Stomach smooth muscle (tissue), 2 donors: Measurements from ENCODE around the gene LAMP1.
"Not testable (repeated sequence)": the region's sequence is repeated elsewhere in the genome, so short reads cannot be mapped to it uniquely, and the experiment has no call there.

Source experiments
- H3K27ac ChIP-seq: one replicate; pipeline ENCODE4 v1.7.0; 2013; ENCODE audit warnings: mild to moderate bottlenecking, low read length, inconsistent platforms
- H3K27me3 ChIP-seq, 2 donors: one replicate each; pipeline ENCODE4 v1.7.0; 2013; ENCODE audit warnings: low read length in 2 of 2; ENCODE audit not compliant: insufficient read depth in 2 of 2, control insufficient read depth in 1 of 2
- H3K36me3 ChIP-seq, 2 donors: one replicate each; pipeline ENCODE4 v1.7.0; 2013; ENCODE audit warnings: low read length in 2 of 2; ENCODE audit not compliant: control insufficient read depth in 2 of 2, insufficient read depth in 2 of 2
- H3K4me1 ChIP-seq: one replicate; pipeline ENCODE4 v1.7.0; 2013; ENCODE audit warnings: low read length; ENCODE audit not compliant: control insufficient read depth, insufficient read depth
- H3K4me3 ChIP-seq, 2 donors: one replicate each; pipeline ENCODE4 v1.7.0; 2013; ENCODE audit warnings: low read length in 2 of 2
- H3K9ac ChIP-seq, 2 donors: one replicate each; pipeline ENCODE4 v1.7.0; 2013; ENCODE audit warnings: low read length in 2 of 2, mild to moderate bottlenecking in 1 of 2
- H3K9me3 ChIP-seq, 2 donors: one replicate each; pipeline ENCODE4 v1.7.0; 2013; ENCODE audit warnings: low read length in 2 of 2; ENCODE audit not compliant: control insufficient read depth in 2 of 2
- donor health status: healthy.
- donor health status: Pancreatic carcinoma.

LAMP1 gene

DNA sequence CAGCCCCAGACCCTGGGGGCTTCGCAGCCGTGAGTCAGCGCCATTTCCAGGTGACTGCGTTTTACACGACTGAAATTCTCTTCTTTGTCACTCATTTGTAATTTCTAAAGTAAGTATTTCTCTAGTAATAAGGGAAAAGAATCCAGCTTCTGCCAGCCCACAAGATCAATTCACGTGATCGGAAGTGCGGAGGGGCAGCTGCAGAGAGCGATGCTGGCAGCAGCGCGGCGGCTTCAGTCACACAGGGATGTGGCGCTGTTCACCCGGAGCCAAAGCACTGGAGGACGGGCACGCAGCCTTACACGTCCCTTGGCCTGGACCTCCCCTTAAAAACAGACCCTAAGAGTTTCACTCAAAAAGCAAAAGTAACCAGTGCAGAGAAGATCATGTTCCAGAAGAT is 48.4 kb downstream of the LAMP1 start:
- H3K27me3 ChIP-seq, result no peaks in the 10 kb centered on the region
- H3K27ac ChIP-seq, result no peak overlapping the region
- peaks cover 11 to 22% of the 10 kb centered on the region in 2 donors for H3K36me3 ChIP-seq
- no peak overlapping the region for H3K9ac ChIP-seq
- no peak overlapping the region for H3K4me3 ChIP-seq
- no peaks in the 10 kb centered on the region for H3K4me1 ChIP-seq
- H3K9me3 ChIP-seq, result no peaks in the 10 kb centered on the region

DNA sequence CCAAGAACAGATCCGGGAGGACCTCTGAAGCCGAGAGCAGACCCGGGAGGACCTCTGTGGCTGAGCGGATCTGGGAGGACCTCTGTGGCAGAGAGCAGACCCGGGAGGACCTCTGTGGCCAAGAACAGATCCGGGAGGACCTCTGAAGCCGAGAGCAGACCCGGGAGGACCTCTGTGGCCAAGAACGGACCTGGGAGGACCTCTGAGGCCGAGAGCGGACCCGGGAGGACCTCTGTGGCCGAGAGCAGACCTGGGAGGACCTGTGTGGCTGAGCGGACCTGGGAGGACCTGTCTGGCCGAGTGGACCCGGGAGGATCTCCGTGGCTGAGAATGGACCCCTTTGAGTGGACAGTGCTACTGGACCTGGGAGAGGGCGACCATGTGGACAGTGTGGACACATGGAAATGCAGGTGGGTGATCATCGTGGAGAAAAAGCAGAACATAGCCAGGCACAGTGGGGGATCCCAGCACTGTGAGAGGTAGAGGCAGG is 50.7 kb downstream of the LAMP1 start:
- H3K9me3 ChIP-seq, H3K27ac ChIP-seq, H3K4me3 ChIP-seq, H3K9ac ChIP-seq, H3K4me1 ChIP-seq, H3K27me3 ChIP-seq: not testable (repeated sequence)
- H3K36me3 ChIP-seq, result peaks cover 11 to 23% of the 10 kb centered on the region in 2 donors

DNA sequence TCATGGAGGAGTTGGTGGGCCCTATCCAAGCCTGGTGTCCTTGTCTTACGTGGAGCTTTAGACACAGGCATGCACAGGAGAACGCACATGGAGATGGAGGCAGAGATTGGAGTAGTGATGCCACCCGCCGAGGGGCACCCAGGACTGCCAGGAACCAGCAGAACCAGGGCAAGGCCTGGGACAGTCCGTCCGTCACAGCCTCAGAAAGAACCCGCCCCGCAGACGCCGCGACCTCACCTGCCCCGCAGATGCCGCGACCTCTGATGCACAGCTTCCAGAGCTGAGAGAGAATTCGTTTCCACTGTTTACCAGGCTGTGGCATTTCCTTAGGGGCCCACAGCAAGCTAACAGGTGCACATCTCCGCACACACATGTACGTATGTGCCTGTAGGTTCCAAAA is 51.6 kb downstream of the LAMP1 start:
- Histone ChIP-seq H3K9me3 (no peaks in the 10 kb centered on the region), H3K27ac (no peak overlapping the region), H3K4me3 (no peak overlapping the region), H3K27me3 (no peaks in the 10 kb centered on the region), H3K36me3 (peaks cover 4 to 19% of the 10 kb centered on the region in 2 donors), H3K4me1 (no peaks in the 10 kb centered on the region), H3K9ac (no peak overlapping the region)

DNA sequence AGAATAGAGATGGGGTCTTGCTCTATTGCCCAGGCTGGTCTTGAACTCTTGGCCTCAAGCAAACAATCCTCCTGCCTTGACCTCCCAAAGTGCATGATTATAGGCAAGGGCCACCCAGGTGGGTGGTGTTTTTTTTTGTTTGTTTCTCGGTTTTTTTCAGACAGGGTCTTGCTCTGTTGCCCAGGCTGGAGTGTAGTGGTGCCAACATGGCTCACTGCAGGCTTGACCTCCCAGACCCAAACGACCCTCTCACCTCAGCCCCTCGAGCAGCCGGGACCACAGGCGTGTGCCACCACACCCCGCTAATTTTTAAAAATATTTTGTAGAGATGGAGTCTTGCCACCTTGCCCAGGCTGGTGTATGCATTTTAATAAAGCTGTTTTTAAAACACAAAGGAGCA is 52.0 kb downstream of the LAMP1 start:
- Histone ChIP-seq H3K9me3 (no peaks in the 10 kb centered on the region), H3K27me3 (no peaks in the 10 kb centered on the region), H3K36me3 (peaks cover 3 to 18% of the 10 kb centered on the region in 2 donors), H3K4me1 (no peaks in the 10 kb centered on the region), H3K9ac (no peak overlapping the region), H3K27ac (no peak overlapping the region), H3K4me3 (no peak overlapping the region)

DNA sequence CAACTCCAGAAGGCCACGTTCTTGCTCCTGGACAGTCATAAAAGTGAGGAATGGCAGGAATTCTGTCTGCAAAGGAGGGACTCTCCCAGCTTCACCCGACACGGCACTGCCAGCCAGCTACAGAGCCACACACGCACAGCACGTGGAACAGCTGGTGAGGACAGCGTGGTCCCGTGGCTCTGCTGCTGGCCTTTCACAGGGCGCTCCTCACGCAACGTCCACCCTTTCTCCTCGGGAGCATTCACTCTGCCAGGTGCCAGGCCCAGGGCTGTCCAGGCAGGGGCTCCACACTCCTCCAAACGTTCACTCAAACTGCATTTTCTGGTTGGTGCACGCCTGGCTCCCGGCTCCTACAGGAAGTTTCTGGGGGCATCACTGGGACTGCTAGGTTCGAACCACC is 52.5 kb downstream of the LAMP1 start:
- Histone ChIP-seq H3K36me3 (peaks cover 3 to 18% of the 10 kb centered on the region in 2 donors), H3K4me3 (no peak overlapping the region), H3K4me1 (no peaks in the 10 kb centered on the region), H3K27me3 (no peaks in the 10 kb centered on the region), H3K27ac (no peak overlapping the region), H3K9me3 (no peaks in the 10 kb centered on the region), H3K9ac (no peak overlapping the region)

DNA sequence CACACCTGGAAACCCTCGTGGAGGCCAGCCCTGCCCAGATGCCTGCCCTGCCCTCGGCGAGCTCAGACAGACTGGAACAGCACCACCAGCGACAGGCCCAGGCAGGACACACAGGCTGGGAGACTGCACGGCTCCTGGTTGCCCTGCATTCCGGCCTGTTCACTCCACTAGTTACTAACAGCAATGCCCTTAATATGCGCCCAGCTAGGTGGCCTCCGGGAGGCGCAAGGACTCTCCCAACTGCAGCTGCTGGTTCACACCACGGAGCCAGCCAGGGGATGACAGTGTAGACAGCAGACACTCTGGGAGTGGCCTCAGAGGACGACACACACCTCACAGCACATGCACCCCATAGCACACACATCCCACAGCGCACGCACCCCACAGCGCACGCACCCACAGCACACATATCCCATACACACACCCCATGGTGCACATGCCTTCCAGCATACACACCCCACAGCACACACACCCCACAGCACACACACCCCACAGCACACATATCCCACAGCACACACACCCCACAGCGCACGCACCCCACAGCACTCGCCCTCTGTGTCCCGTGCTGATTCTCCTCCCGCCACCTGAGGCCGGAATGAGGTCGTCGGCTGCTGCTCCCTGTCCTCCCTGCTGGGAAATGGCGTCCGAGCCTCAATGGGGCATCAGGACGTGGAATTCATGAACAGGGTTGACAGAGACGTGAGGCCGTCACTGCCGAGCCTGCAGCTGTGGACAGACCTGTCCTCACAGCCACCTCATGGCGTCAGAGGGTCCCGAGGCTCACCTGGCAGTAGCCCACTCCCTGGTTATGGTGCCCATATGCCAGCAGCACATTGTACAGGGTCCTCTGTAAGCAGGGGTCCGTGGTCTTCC is 53.3 kb downstream of the LAMP1 start:
- Histone ChIP-seq H3K4me3 (no peak overlapping the region), H3K27me3 (no peaks in the 10 kb centered on the region), H3K36me3 (peaks cover 3 to 20% of the 10 kb centered on the region in 2 donors), H3K9me3 (no peaks in the 10 kb centered on the region), H3K4me1 (no peaks in the 10 kb centered on the region), H3K9ac (no peak overlapping the region), H3K27ac (no peak overlapping the region)

DNA sequence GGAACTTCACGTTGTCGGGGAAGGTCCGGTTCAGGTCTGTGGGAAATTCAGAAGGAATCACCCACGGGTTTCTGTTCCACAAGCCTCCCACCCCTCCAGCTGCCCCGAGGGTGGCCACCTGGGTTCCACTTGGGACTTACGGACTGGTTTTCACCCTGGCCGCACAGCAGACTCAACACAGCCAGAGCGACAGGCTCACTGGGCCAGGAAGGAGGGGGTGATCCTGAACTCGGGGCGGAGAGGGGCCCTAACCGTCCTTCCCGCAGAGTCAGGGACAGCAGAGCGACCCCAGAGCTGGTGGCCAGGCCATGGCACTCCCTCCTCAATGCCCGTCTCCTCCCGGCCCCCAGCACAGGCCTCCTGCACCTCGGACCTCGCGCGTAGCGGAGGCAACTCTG is 53.9 kb downstream of the LAMP1 start:
- H3K4me1 ChIP-seq, result no peaks in the 10 kb centered on the region
- H3K9me3 ChIP-seq, result no peaks in the 10 kb centered on the region
- H3K27ac ChIP-seq, result no peak overlapping the region
- peaks cover 3 to 17% of the 10 kb centered on the region in 2 donors for H3K36me3 ChIP-seq
- no peak overlapping the region for H3K9ac ChIP-seq
- no peaks in the 10 kb centered on the region for H3K27me3 ChIP-seq
- H3K4me3 ChIP-seq, result no peak overlapping the region

DNA sequence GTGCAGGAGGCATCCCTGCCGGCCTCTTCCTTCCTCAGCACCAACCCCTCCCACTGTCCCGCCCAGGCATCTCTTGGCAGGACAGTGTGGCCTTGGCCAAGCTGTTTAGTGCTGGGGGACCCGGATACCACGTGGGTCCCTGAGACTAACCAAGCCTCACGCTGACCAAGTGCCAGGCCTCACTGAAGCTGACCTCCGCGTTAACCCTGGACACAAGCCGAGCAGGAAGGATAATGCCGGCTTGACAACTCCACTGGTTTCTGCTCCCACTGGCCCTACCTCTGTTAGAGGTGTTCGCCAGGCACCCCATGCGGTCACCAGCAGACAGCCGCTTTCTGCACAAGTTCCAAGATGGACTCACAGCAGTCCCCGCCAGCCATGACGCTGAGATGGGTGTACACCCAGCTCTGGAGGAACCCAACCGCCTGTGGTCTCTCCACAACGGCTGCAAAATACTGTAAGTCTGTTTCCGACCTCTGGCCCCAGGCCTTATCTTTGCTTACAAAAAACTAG is 54.5 kb downstream of the LAMP1 start:
- peaks cover 3 to 17% of the 10 kb centered on the region in 2 donors for H3K36me3 ChIP-seq
- H3K4me3 ChIP-seq, result no peak overlapping the region
- H3K27ac ChIP-seq, result no peak overlapping the region
- no peaks in the 10 kb centered on the region for H3K27me3 ChIP-seq
- H3K9ac ChIP-seq, result no peak overlapping the region
- H3K4me1 ChIP-seq, result no peaks in the 10 kb centered on the region
- H3K9me3 ChIP-seq, result no peaks in the 10 kb centered on the region

DNA sequence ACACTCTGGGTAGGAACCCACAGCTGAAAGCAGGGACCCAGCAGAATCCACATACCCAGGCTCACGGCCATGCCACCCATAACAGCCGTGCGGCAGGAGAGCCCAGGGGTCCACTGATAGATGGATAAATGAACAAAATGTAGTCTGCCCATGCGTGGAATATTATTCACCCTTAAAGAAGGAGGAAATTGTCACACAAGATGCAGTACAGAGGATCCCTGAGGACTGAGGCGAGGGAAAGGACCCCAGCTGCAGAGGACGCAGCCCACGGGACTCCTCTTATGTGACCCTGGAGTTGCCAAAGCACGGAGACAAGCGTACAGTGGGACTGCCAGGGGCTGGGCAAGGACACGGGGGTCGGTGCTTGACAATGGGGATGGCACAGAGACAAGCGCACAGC is 56.2 kb downstream of the LAMP1 start:
- Histone ChIP-seq H3K27ac (no peak overlapping the region), H3K36me3 (peaks cover 3 to 17% of the 10 kb centered on the region in 2 donors), H3K27me3 (no peaks in the 10 kb centered on the region), H3K9ac (no peak overlapping the region), H3K4me1 (no peaks in the 10 kb centered on the region), H3K9me3 (no peaks in the 10 kb centered on the region), H3K4me3 (no peak overlapping the region)

DNA sequence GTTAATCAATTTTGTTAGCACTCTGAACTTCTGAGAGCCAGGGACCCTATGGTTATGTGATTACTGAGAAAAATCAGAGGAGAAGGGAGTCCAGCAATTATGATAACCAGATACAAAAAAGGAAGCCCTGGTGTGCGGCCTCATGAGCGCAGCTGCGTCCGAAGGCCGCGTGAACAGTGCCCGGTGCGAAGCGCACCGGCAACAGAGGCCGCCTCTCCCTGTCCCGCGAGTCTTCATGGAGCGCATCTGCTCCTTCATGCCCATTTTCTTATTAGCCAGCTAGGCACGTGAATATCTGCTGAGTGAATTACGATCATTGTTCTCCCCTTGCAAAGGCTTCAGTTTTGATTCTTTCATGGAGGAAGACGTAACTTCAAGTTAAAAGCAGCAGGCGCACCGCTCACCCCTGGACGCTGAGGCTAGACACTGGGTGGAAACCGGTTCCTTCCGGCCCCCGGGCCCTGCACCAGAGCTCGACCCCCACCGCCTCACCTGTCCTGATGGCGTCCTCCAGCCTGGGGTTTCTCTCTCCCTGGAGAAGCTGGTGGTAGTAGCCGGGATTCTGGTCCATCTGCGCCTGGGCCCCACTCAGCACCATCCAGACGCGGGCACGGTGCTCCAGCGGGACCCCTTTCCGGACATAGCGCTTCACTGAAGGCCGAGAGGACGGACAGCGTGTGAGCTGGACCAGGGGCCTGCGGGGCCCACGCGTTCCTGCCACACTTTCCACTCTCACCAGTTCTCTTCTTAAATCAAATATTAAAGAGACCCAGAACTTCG is 58.0 kb downstream of the LAMP1 start:
- H3K27me3 ChIP-seq, result no peaks in the 10 kb centered on the region
- H3K4me1 ChIP-seq, result no peaks in the 10 kb centered on the region
- no peak overlapping the region for H3K27ac ChIP-seq
- no peaks in the 10 kb centered on the region for H3K9me3 ChIP-seq
- no peak overlapping the region for H3K4me3 ChIP-seq
- peaks cover 0 to 9% of the 10 kb centered on the region in 2 donors for H3K36me3 ChIP-seq
- no peak overlapping the region for H3K9ac ChIP-seq
